OCI-LY7 (cell line): ENCODE results near the gene PTHLH.

Source experiments
- EZH2phosphoT487 ChIP-seq: fragments of 200-600 bp; sonication (generic); IDR thresholded peaks from 2 replicates; pipeline ENCODE4 v1.6.1; 2018; ENCODE audit warnings: low read depth, borderline replicate concordance, mild to moderate bottlenecking, mixed run types, antibody characterized with exemption, low read length, moderate library complexity, mixed read lengths
- TF ChIP-seq, protein P1 (sequence below): fragments of 200-600 bp; sonication (generic); conservative IDR thresholded peaks from 2 replicates; pipeline ENCODE4 v1.5.1; 2014; ENCODE audit warnings: mild to moderate bottlenecking, antibody characterized with exemption, low read length, moderate library complexity, mixed read lengths

DNA sequence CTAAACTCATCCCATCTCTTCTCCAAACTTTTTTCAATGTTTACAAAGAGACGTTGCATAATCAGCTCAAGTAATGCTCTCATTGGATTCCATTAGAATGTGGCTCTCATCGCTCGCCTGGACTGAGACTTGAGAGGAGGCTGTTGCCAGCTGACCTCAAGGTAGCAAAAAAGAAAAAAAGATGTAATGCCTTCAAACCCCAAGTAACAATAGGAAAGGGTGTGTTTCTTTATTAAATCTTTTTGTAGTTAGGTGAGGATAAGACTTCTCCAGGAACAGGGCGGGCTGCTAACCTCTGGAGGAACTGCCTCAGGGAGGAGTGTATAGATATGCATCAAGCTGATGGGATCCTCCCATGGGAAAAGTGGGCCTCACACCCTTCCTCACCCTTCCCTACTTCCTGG lies 956 bp upstream of the PTHLH start:
- TF ChIP-seq, protein P1, sequence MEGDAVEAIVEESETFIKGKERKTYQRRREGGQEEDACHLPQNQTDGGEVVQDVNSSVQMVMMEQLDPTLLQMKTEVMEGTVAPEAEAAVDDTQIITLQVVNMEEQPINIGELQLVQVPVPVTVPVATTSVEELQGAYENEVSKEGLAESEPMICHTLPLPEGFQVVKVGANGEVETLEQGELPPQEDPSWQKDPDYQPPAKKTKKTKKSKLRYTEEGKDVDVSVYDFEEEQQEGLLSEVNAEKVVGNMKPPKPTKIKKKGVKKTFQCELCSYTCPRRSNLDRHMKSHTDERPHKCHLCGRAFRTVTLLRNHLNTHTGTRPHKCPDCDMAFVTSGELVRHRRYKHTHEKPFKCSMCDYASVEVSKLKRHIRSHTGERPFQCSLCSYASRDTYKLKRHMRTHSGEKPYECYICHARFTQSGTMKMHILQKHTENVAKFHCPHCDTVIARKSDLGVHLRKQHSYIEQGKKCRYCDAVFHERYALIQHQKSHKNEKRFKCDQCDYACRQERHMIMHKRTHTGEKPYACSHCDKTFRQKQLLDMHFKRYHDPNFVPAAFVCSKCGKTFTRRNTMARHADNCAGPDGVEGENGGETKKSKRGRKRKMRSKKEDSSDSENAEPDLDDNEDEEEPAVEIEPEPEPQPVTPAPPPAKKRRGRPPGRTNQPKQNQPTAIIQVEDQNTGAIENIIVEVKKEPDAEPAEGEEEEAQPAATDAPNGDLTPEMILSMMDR = no peak
- no peak for TF ChIP-seq EZH2phosphoT487
